A673 (cell line): Measurements from ENCODE around the gene ROPN1. TPM values are rescaled to one million over a fixed set of nuclear protein-coding genes. Genes with fewer than 3 reads are reported as not detected.
A peak's percentile ranks its signal among the peaks of the same experiment; 100 is the strongest.

Experiments
- BruUV-seq: library from RNA; stranded (reverse); fragments of 400-500 nt; replicated peaks from 2 replicates; lab custom pipeline; 2021; lab: Mats Ljungman, UMichigan
- CTCF ChIA-PET: fragments of 300-600 bp; sonication (Branson Sonifier 250); formaldehyde crosslinking; loops from one replicate; lab custom pipeline; 2022; ENCODE audit warnings: antibody characterized with exemption; lab: Charles Lee
- POLR2A ChIA-PET: fragments of 300-600 bp; sonication (Branson Sonifier 250); formaldehyde crosslinking; loops from one replicate; lab custom pipeline; 2022; ENCODE audit warnings: antibody characterized with exemption; ENCODE audit not compliant: low non-redundant PET; lab: Charles Lee
- DNase-seq: peaks from one replicate; pipeline ENCODE4 v3.0.0-alpha.2; 2015; ENCODE audit warnings: low spot score
- H3K27ac ChIP-seq: fragments of 200-600 bp; sonication (generic); 2 replicates; pipeline ENCODE4 v1.5.1; 2016; ENCODE audit warnings: mixed run types, low read depth, mild to moderate bottlenecking, mixed read lengths, antibody characterized with exemption, low read length; ENCODE audit not compliant: poor library complexity, severe bottlenecking
- H3K27me3 ChIP-seq: fragments of 200-600 bp; sonication (generic); replicated peaks from 2 replicates; pipeline ENCODE4 v1.6.1; 2017; ENCODE audit warnings: mixed run types, low read depth, mild to moderate bottlenecking, mixed read lengths, antibody characterized with exemption, low read length; ENCODE audit not compliant: insufficient read depth, poor library complexity
- H3K36me3 ChIP-seq: fragments of 200-600 bp; sonication (generic); 2 replicates; pipeline ENCODE4 v1.6.1; 2016; ENCODE audit warnings: mixed run types, mild to moderate bottlenecking, mixed read lengths, antibody characterized with exemption, low read length; ENCODE audit not compliant: insufficient read depth, poor library complexity, severe bottlenecking
- H3K4me1 ChIP-seq: fragments of 200-600 bp; sonication (generic); 2 replicates; pipeline ENCODE4 v1.6.1; 2017; ENCODE audit warnings: mixed run types, mild to moderate bottlenecking, mixed read lengths, antibody characterized with exemption, low read length; ENCODE audit not compliant: insufficient read depth, poor library complexity, severe bottlenecking
- H3K4me3 ChIP-seq: fragments of 200-600 bp; sonication (generic); 2 replicates; pipeline ENCODE4 v1.5.1; 2016; ENCODE audit warnings: low read depth, mixed run types, mild to moderate bottlenecking, mixed read lengths, low read length; ENCODE audit not compliant: poor library complexity, severe bottlenecking
- H3K9me3 ChIP-seq: fragments of 200-600 bp; sonication (generic); 2 replicates; pipeline ENCODE4 v1.6.1; 2016; ENCODE audit warnings: mixed run types, low read depth, mild to moderate bottlenecking, mixed read lengths, antibody characterized with exemption, low read length; ENCODE audit not compliant: poor library complexity, severe bottlenecking
- CTCF ChIP-seq: fragments of 300-800, 200-600 bp; sonication (generic); conservative IDR thresholded peaks from 2 replicates; pipeline ENCODE4 v1.5.1; 2017; ENCODE audit warnings: low read depth, mild to moderate bottlenecking, antibody characterized with exemption, low read length, moderate library complexity, mixed read lengths
- EZH2 ChIP-seq: fragments of 200-600 bp; sonication (generic); IDR thresholded peaks from 2 replicates; pipeline ENCODE4 v1.6.1; 2017; ENCODE audit warnings: borderline replicate concordance, low read depth, mild to moderate bottlenecking, mixed read lengths, antibody characterized with exemption, low read length; ENCODE audit not compliant: poor library complexity, severe bottlenecking
- intact Hi-C: fragments of 100-400 bp; cut with micrococcal nuclease; formaldehyde crosslinking; loops from one replicate; pipeline ENCODE4 v1.10.0; 2022; ENCODE audit not compliant: unreplicated experiment
- total RNA-seq: library from RNA; stranded (reverse); gene quantifications from 2 replicates; pipeline ENCODE4 v1.2.3, GENCODE V29; 2021

Gene ROPN1
- total RNA-seq, 1 experiment from 2014 or later, result not detected

- TF ChIP-seq CTCF, result no peak
- TF ChIP-seq EZH2, result no peak
- Histone ChIP-seq H3K4me1 (no peaks in the 10 kb centered on the region), H3K36me3 (peaks cover 61% of the 10 kb centered on the region), H3K9me3 (no peaks in the 10 kb centered on the region), H3K27me3 (no peaks in the 10 kb centered on the region), H3K27ac (no peak overlapping the region), H3K4me3 (no peak overlapping the region)
- no peak for DNase-seq
- BruUV-seq, result no TSS peak
- POLR2A ChIA-PET, result no interaction called here
- CTCF ChIA-PET, result interaction anchor here (0.5 kb wide), 1 partner anchor 115 kb away, joined by 3 read pairs; no protein-coding TSS in a partner anchor
- intact Hi-C loops, result no loop called here
Measured at GRCh38 chr3:123934250-123934649, 57.7 kb downstream of the ROPN1 start.

- no peak for TF ChIP-seq CTCF
- no peak for TF ChIP-seq EZH2
- intact Hi-C loops, result no loop called here
- peak; percentile 2 for DNase-seq
- Histone ChIP-seq H3K36me3 (peaks cover 64% of the 10 kb centered on the region), H3K4me1 (no peaks in the 10 kb centered on the region), H3K27me3 (no peaks in the 10 kb centered on the region), H3K27ac (no peak overlapping the region), H3K4me3 (no peak overlapping the region), H3K9me3 (no peaks in the 10 kb centered on the region)
- no TSS peak for BruUV-seq
- ChIA-PET CTCF (no interaction called here), POLR2A (no interaction called here)
Measured at GRCh38 chr3:123930445-123930844, 61.5 kb downstream of the ROPN1 start.

- peaks cover 55% of the 10 kb centered on the region for H3K36me3 ChIP-seq
- DNase-seq, result no peak
- ChIA-PET POLR2A (no interaction called here), CTCF (no interaction called here)
- H3K27me3 ChIP-seq, result no peaks in the 10 kb centered on the region
- intact Hi-C loops, result no loop called here
- no peak overlapping the region for H3K27ac ChIP-seq
- TF ChIP-seq EZH2 (no peak), CTCF (no peak)
- H3K4me1 ChIP-seq, result no peaks in the 10 kb centered on the region
- no TSS peak for BruUV-seq
- no peak overlapping the region for H3K4me3 ChIP-seq
- H3K9me3 ChIP-seq, result no peaks in the 10 kb centered on the region
Measured at GRCh38 chr3:123929325-123929724, 62.6 kb downstream of the ROPN1 start.
